CD4-positive, alpha-beta T cell treated with Interleukin-15 for 4 hours (primary cell): Measurements from ENCODE around the gene NSMF.

Source experiments
- DNase-seq: peaks from one replicate; pipeline ENCODE4 v3.0.0-alpha.2; 2020; ENCODE audit warnings: low spot score

NSMF gene

DNA sequence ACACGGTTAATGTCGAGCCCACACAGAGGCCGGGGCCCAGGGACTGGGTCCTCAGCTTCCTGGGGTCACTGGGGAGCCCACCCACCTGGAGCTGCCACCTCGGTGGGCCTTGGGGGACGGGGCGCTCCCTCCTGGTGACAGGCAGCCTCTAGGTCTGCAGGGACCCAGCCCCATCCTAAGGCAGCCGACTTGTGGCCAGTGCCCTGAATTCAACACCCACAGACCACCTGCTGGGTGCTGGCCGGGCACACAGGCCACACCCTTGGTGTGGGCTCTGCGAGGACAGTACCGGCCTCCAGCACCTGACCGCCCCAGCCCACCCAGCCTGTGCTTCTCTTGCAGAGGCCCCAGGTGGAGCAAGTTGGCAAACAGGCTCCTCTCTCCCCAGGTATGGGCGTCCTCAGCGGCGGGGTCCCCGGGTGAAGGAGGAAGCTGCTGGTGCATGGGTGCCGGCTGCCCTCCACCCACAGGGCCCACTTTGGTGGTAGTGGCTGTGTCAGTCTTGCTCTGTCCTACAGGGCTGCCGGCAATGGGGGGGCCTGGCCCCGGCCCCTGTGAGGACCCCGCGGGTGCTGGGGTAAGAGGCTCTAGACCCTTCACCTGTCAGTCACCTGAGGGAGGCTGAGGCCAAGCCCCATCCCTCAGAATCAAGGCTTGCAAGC lies 26.3 kb downstream of the NSMF start:
- no peak for DNase-seq

DNA sequence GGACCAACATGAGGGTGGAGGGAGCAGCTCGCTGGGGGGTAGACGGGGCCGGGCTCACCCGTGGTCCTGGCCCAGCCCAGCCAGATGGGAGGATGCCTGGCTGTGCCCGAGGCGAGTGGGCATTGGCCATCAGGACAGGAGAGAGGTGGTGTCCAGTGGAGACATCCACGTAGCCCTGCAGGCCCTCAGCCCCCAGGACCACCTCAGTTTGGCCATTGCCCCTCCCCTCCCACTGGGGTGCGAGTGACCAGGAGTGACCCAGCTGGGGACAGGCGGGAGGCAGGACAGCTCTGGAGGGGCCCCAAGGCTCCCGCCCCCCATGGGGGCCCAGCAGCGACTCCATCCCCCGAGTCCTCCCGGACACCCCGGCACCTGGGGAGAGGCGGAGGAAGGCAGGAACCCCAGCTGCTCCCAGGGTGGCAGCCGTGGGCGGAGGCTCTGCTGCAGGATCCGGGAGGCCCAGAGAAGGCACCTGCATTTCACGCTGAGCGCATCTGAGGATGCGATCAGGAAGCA lies 27.7 kb downstream of the NSMF start:
- no peak for DNase-seq

DNA sequence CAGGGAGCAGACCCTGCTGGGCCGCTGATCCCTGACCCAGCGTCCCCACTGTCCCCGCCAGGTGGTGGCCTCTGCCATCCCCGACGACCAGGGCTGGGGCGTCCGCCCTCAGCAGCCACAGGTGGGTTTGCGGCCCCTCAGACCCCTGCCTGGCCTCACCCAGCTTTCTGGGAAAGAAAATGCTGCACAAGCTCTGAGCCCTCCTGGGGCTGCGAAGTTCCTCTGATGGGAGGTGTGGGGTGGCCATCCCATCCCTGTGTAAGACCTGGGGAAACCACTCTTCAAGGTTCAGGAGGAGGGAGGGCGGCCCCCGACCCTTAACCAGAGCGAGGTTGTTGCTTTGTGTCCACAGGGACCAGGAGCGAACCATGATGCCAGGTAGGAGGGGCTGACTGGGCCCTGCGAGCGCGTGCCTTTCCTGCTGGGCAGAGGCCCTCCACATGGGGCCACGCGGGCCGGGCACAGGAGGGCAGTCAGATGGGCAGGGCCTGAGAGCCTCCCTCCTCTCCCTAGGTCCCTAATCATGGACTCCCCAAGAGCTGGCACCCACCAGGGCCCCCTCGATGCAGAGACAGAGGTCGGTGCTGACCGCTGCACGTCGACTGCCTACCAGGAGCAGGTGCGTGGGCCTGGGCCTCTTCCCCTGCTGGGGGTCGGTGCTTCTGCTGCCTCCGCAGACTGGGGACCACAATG lies 28.3 kb downstream of the NSMF start:
- DNase-seq = no peak

DNA sequence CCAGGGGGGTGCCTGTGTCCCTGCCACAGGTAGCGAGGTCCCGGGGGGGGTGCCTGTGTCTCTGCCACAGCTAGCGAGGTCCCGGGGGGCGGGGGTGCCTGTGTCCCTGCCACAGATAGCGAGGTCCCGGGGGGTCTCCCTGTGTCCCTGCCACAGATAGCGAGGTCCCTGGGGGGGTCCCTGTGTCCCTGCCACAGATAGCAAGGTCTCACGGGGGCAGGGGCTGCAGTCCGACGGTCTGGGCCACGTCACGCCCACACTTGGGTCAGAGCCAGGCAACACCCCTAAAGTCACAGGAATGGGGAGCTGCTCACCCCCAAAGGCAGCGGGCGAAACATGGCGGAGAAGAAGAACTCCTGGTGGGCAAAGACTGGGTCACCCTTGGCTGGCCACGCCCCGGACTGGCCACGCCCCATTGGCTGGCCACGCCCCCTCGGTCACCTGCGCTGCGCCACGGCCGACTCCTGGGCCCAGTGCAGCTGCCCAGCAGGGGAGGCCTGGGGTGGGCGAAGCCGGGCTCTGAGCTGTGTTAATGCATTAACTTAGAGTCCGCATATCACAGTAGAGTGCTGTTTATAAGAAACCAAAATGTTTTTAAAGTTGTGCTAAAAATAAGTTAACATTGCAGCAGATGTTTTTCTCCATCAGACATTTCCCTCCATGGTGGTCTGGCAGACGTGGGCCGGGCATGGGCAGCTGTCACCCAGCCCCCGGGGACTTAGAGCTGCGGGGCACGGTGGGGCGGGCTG lies 29.0 kb downstream of the NSMF start:
- no peak for DNase-seq

DNA sequence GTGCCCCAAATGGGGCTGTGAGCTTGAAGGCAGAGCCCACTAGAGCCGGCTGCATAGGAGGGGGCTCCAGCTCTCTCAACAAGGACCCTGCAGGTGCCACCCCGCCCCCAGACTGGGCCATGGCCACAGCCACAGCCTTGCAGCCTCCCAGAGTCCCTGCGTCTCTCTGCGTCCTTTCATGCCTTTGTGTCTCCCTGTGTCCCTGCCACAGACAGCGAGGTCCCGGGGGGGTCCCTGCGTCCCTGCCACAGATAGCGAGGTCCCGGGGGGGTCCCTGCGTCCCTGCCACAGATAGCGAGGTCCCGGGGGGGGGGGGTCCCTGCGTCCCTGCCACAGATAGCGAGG lies 29.6 kb downstream of the NSMF start:
- DNase-seq = no peak

DNA sequence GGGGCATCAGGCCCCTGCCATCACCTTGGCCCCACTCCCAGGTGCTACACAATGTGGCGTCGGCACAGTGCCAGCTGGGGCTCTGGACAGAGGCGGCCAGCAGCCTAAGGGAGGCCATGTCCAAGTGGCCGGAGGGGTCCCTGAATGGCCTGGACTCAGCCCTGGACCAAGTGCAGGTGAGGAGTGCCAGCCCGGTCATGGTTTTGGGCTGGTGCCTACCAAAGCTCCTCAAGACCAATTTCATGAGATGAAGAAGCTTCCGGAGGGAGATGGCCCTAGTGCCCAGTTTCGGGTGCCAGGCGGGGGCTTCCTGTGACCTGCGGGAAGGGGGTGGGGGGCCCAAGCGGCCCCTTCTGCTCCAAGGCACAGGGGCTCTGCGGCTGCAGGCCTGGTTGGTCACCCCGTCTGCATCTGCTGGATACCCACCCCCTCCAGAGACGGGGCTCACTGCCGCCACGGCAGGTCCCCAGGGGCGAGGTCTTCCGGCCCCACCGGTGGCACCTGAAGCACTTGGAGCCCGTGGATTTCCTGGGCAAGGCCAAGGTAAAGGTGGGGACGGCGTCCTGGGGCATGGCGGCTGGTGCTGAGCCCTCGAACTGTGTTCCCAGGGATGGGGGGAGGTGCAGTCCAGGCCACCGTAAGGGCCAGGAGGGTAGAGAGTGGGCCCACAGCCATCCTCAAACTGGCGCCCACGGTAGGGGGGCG lies 30.1 kb downstream of the NSMF start:
- DNase-seq = no peak

DNA sequence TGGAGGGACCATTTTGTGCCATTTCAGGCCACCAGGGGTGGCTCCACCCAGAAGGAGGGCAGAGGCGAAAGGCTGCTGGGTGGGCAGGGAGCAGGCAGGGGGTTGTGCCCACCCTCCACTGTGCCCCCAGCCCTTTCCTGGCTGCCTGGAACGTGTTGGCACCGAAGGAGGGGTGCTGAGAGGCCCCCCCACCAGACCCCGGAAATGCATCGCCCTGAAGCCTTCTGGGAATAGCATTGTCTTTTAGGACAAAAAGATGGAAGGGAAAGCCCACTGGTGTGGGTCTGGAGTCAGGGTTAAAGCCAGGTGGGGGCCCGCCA lies 30.9 kb downstream of the NSMF start:
- DNase-seq = no peak

DNA sequence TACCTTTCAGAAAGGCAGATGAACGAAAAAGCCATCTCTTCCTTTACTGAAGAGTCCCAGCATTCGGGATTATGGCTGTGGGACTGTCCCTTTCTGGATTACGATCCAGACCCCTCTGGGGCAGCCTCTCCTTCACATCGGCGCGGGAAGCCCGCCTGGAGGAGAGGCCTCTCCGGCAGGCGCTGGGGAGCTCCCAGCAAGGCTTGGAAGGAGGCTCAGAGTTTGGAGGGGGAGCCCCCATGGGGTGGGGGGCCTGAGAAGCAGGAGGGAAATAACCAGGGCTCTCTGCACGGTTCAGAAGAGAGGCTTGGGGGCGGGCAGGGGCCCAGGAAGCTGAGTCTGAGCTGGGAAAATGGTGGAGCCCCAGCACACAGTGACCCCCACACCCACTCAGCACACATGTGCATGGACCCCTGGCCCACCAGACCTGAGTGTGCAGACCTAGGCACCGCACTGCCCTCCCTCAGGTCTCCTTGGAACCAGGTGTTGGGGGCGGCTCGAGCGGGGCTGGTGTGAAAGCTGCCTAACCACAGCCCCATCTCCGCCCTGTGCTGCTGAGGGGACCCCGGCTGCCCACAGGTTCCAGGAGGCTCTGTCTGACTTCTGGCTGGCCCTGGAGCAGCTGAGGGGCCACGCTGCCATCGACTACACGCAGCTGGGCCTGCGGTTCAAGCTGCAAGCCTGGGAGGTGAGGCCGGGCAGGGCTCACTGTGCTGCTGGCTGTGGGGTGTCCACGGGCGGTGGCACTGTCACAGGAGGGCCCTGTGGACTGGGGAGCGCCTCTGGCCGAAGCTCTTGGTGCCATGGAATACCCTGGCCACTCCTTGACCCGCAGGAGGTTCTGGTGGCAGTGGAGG lies 31.5 kb downstream of the NSMF start:
- DNase-seq = no peak

DNA sequence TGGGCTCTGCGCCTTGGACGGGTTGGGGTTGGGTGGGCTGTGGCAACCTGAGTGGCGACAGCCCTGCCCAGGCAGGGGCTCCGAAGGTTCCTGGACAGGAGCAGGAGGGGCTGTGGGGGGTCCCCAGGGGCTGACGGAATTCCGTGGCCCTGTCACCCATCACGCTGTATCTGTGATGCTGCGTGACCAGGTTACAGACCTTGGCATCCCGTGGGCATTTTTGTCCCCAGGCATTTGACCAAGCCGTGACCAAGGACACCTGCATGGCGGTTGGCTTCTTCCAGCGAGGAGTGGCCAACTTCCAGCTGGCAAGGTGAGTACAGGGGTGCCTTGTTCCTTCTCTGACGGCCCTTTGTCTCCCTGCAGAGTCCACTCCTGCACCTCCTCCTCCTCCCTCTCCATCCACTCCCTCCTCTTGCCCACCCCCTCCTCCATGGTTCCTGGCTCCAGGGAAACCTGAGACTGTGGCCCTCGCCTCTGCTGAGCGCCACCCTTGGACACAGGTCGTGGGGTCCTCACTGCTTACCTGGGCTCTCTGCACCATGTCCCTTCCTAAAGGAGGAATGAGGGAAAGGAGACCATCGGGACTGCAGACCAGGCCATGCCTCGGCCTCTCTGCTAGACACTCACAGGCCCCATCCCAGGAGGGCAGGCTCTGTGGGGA lies 33.0 kb downstream of the NSMF start:
- DNase-seq = no peak

DNA sequence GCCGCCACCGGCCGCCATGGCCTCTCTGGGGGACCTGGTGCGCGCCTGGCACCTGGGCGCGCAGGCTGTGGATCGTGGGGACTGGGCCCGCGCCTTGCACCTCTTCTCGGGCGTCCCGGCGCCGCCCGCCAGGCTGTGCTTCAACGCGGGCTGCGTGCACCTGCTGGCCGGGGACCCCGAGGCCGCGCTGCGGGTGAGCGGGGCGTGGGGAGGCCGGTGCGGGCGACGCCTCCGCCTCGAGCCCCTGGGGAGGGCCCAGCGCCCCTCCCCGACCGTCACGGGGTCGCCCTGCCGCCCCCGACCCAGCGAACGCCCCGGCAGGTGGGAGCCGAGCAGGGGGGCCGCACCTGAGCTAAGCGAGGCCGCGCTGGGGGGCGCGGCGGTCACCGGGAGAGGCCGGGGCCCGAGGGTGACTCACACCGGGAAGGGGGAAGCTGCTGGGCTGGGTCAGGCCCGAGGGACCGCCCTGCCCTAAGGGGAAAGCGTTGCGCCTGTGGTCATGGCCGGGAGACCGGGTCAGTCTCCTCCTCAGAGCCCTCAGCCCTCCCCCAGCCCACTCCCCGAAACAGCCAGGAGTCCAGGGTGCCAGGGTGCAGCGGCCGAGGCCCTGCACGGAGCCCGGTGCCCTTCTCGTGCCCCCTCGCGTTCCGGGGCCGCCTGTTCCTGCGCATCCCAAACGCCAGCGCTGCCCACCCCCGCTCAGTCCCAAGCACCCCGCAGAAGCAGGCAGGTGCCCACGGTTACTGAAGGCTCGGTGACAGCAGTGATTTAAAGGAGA lies 35.4 kb downstream of the NSMF start:
- DNase-seq = no peak

DNA sequence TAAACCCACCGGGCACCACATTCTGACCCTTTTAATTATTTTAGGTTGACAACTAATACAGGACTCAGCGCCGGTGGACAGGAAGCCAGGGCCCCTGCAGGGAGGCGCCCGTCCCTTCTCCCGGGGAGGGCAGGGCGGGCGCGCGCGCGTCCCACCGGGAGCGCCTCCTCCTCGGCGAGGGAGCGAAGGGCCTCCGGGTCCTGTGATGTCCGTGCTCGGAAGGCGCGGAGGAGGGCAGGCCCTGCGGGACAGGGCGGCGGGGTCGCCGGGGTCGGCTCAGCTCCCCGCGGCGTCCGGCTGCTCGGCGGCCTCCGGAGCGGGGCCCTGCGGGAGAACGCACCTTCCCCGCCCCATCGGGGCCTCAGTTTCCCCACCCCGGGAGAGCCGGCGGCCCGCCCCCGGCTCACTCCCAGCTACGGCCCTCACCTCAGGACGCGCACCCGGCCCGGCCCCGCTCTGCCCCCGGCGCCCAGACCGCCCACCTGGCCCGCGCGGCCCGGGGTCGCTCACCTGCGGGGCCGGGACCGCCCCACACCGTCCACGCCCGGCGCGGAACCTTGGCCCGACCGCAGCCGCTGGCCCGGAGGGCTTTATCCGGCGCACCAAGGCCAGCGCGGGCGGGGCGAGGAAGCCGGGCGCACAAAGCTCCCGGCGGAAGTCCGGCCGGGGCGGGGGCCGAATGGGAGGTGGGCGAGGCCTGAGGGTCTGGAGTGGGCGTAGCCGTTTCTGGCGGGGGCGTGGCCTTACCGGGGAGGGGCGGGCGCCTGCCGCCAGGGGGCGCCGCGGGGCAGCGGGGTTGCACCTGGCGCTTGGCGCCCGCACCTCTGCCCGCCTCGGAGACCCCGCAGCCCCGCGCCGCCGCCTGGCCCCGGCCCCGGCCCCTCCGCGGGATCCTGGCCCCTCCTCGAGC lies 36.3 kb downstream of the NSMF start, which contains the start of the genes EXD3 and NOXA1:
Gene EXD3, minus strand, starts transcription at position 559 of the 910 bp plus-strand sequence. CDS start 27,805 bp downstream, outside the sequence.
Gene NOXA1, plus strand, starts transcription at position 790 of the 910 bp plus-strand sequence. CDS start 137 bp downstream, outside the sequence.
- DNase-seq = peak; percentile 92

DNA sequence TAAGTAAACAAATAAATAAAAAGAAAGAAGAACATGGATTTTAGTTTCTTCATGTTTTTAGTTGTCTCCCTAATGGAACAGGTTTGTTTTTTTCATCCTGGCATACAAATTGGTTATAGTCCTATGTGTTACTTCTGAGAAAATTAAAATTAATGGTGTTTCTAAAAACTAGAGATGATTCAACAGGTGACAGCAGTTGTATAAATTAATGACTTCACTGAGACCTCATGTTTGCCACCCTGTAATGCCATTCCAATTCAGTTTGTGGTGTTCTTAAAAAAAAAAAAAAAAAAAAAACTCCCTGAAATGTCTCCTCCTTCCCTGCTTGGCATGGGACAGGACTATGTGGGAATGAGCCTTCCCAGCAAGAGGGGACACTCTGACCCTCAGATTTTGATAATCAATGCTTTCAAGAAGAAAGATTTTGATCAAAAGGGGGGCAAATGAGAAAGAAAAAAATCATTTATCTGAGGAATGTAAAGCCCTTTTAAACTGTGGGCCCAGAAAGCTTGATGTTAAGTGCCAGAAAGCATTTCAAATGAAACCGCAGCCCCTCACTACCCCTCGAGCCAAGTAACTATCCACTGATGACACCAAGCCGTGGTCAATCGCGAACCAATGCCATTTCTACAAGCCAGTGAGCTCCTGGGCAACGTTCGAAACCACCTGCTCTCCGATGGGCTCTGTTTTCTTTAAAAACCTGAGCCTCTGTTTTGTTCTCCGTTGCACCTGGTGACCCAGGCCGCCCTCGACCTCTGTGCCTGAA lies 37.1 kb downstream of the NSMF start:
- no peak for DNase-seq

DNA sequence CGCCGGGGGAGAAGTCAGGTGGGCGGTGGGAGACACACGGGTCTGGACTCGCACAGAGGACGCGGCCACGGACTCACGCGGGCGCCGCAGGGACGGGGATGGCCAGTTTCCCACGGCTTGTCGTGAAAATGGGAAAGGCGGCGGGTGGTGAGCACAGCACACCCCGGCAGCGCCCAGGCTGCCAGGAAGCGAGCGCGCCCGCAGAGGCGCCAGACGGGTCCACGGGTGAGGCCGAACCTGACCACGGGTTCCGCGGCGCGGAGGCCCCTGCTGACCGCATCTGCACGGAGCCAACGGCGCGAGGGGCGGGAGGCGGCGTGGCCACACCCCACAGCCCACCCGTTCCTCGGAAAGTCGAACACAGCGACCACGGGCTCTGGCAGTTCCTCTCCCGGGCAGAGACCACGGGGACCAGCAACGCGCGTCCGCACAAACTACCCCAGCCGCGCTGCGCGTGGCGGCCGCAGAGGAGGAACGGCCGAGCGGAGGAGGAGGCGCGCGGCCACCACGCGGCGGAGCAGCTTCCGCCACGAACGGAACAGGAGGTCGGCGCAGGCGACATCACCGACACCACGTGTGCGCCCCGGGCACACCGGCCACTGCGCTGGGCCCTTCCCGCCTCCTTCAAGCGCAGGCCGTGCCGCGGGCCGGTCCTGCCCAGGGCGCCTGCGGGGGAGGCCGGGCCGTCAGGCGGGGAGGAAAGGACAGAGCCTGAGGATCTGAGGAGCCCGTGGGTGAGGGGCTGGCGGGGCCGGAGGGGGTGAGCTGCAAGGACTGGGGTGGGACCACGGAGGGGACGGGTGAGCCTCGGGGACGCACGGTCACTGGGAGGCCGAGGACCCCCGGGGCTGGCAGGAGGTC lies 41.7 kb downstream of the NSMF start:
- DNase-seq = no peak

DNA sequence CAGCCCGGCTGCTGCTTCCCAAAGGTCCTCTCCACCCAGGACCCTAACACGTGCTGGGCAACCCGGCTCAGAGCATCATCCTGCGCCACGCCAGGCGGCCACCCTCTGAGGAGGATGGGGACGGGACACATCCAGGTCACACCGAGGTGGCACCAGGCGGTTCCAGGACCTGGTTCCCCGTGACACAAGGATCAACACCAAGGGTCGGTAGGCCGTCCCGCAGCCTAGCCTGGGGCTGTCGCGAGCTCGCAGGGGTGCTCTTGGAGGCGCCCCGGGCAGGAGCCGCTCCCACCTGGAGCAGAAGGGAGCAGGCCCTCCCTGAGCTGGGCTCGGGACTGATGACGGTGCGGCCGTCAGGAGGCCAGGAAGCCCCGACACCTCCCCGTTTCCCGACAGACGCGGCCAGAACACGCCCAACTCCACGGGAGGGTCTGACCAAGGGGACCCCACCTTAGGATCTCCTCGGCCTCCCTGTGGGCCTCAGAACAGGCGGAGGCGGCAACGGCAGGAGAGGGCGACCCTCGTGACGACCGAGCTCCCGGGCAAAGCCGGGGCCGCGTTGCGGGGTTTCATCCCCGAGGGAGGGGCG lies 42.5 kb downstream of the NSMF start:
- no peak for DNase-seq

DNA sequence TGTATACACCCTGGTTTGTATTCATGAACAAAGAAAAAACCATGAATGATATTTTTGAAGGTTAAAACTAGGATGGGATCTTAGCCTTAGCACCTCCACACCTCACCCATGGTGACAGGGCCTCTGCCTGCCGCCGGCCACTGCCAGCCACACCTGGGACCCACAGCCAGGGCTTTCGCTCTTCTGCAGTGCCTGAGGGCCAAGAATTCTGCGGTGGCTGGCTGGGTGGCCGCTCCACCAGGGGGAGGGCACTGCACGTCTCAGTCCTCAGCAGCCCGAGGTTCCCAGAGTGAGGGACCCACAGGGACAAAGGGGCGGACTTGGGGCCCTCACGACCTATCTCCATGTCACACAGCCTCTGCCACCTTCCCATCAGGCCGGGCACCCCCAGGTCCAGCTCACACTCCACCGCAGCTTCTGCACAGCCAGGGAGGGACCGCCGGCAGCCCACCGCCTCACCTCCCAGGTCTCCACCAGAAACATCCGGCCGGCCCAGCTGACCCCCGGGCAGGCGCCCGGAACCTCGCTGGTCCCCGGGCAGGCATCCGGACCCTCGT lies 43.0 kb downstream of the NSMF start:
- no peak for DNase-seq

DNA sequence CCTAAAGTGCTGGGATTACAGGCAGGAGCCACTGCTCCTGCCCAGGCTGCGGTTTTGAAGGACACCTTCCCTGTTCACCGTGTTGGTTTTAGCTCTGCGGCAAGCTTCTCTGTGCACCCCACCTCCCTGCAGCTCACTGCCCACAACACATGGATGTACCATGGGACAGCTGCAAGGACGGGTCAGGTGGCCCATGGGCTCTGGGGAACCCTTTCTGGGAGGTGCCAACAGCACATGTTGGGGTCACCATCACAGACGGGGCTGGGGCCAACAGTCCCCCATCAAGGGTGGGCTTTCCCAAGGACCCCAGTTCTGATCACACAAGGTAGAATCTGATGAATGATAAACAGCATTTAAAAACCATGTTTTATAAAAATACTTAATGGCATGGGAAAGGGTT lies 43.7 kb downstream of the NSMF start:
- DNase-seq = no peak

DNA sequence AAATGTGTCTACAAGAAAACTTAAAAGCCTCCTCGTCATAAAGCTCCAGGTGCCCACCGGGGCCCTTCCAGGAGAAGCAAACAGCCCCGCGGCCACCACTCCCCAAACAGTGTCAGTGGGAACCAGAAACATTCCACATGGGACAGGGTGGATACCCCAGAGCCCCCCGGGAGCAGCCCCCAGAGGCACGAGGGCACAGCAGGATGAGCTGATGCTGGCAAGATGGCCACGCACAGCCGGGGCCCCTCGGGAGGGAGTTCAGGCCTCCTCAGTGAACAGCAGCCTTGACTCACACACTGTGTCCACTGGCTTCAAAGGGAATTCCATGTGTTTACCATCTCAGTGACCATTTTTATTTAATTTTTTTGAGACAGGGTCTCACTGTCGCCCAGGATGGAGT lies 46.7 kb downstream of the NSMF start:
- no peak for DNase-seq
